GM18517 (cell line): Measurements from ENCODE around the gene ATF5.
"Not testable (repeated sequence)": the region's sequence is repeated elsewhere in the genome, so short reads cannot be mapped to it uniquely, and the experiment has no call there.

Experiments used
- ATAC-seq: cut with Tn5 transposase; IDR thresholded peaks from one replicate; pipeline ENCODE4 v1.9.1; 2021; ENCODE audit warnings: mild to moderate bottlenecking, moderate library complexity; ENCODE audit not compliant: unreplicated experiment

The ATF5 gene

DNA sequence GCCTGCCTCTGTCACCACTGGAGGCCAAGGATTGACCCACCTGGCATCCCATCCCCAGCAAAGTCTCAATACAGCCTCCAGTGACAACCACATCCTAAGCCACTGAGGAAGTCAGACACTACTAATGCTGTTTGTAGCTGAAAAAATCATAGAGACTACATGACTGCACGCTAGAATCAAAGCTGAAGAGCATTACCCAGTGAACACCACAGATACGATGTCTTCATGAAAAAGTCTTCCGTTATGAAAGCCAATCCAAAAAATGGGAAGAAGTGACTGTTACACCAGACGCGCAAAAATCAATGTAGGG, 11.4 kb downstream of the ATF5 start:
- no peak for ATAC-seq

DNA sequence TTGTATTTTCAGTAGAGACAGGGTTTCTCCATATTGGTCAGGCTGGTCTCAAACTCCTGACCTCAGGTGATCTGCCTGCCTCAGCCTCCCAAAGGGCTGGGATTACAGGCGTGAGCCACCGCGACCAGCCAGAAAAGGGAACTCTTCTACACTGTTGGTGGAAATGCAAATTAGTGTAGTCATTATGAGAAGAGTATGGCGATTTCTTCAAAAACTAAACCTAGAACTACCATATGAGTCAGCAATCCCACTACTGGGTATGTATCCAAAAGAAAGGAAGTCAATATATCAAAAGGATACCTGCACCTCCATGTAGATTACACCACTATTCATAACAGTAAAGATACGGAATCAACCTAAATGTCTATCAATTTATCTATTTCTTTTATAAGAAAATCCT, 15.6 kb downstream of the ATF5 start:
- ATAC-seq = not testable (repeated sequence)

DNA sequence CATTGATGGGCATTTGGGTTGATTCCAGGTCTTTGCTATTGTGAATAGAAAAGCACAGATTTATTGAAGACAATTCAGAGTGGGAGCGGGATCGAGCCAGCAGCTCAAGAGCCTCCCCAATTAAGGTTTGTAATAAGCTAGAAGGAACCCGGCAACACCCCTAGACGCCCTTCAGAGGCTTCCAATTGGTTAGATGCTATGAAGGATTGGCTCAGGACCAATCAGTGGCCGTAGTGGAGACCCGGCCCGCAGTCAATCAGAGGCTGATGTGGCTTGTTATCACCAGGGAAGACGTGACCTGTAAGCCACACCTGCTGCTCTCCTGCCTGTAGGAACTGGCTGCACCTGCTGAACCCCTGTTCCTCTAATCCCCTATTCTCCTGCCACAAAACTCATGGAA, 17.4 kb downstream of the ATF5 start:
- ATAC-seq = no peak

DNA sequence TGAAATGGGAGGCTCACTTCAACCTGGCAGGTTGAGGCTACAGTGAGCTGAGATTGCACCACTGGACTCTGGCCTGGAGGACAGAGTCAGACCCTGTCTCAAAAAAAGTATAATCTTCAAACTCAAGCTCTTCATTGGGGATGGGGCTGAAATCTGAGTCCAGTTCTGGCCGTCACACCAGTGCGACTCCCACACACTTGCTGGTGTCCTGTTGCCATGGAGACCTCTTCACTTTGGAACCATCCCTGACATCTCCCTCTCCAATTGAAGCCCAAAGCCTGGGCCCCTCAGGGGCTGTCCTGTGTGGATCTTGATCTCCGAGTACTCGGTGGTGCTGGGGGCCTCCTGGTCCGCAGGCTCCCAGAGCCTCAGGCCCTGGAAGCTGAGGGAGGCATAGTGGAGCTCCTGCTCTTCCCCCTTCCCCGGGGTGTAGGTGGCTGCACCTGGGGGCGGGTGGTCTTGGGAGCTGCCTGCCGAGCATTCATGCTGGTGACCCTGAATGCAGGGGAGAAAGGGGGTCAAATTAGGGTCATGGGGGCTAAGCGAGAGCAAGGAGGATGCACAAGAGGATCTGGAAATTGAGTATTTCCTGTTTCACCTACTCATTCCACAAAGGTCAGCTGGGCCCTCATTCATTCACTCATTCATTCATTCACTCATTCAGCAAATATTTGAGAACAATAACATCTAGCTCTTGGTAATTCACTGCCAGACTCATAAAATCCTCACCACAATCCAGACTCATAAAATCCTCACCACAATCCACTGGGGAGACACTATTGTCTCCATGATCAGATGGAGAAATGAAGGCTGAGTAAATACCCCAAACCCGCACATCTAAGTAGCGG, 21.0 kb downstream of the ATF5 start:
- no peak for ATAC-seq

DNA sequence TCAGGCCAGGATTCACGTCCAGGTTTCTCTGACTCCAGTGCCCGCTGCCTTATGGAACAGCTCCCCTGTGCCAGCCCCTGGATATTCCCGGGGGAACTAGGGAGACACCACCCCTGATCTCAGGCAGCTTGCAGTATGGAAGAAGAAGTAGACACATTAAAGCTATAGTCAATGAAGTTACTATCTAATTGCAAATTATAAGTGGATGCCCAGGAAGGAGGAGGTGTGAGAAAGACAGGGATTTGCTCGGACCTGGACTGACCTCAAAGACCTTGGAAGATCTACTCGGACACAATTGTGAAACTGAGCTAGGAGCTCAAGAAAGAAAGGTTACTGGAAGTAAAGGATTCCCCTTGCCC, 21.6 kb downstream of the ATF5 start:
- no peak for ATAC-seq

DNA sequence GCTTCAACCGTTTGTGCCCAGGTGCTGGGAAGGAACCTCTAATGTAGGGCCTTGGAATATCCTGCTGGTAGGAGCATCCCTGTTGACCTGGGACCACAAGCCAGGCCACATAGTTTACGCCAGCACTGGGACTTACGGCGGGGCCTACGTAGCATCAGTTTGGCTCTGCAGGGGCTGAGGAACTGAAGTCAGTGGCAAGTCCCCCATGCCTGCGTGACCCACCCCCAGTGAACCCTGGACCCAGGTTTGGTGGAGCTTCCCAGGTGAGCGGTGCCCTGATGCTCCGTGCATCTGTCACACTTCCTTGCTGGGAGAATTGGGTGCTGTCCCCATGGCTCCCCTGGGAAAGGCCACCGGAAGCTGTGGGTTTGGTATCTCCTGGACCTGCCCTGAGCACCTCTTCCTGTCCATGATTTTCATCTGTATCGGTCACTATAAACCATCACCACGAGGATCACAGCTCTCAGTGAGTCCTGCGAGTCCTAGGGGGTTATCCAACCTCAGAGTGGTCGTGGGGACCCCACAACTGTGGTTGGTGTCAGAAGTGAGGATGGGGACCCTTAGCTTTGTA, 22.0 kb downstream of the ATF5 start:
- no peak for ATAC-seq

GRCh38 chr19:49951806-49952478, 22.9 kb downstream of the ATF5 start:
- no peak for ATAC-seq

DNA sequence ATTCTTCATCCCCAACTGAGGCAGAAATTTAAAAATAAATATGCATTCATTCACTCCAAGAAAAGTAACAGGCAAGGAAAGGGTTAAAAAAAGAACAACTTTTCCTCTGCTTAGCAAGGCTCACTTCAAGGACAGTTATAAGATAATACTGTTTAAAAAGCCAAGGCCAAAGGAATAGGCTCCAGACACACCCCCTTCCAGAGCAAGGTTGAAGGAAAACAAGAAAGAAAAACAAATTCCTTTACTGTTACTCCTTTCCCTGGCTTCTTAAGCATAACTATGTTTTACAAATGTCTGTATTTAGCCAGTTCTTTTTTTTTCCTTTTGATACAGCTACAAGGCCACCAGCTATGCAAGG, 23.5 kb downstream of the ATF5 start:
- no peak for ATAC-seq

- ATAC-seq = no peak
Measured at GRCh38 chr19:49952906-49953305, 23.9 kb downstream of the ATF5 start.

GRCh38 chr19:49953416-49953815, 24.4 kb downstream of the ATF5 start:
- no peak for ATAC-seq

GRCh38 chr19:49954092-49954829, 25.3 kb downstream of the ATF5 start:
- no peak for ATAC-seq

DNA sequence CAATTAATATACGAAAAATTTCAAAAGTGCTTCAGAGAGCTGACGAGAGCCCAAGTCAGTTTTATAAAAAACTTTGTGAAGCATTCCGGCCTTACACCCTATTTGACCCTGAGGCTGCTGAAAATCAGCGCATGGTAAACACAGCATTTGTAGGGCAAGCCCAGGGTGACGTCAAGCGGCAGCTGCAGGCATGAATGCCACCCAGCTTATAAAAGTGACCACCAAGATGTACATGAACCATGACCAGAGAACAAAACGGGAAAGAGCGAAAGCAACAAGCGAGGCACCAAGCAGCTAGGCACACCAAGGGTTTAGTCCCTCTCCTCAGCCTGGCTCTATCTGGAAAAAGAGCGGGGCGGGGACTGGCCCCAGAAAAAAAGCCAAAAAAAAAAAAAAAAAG, 25.9 kb downstream of the ATF5 start:
- no peak for ATAC-seq

GRCh38 chr19:49956115-49956495, 27.1 kb downstream of the ATF5 start:
- ATAC-seq = no peak

GRCh38 chr19:49957262-49957915, 28.4 kb downstream of the ATF5 start:
- ATAC-seq = no peak

GRCh38 chr19:49958144-49958543, 29.1 kb downstream of the ATF5 start:
- ATAC-seq = not testable (repeated sequence)

DNA sequence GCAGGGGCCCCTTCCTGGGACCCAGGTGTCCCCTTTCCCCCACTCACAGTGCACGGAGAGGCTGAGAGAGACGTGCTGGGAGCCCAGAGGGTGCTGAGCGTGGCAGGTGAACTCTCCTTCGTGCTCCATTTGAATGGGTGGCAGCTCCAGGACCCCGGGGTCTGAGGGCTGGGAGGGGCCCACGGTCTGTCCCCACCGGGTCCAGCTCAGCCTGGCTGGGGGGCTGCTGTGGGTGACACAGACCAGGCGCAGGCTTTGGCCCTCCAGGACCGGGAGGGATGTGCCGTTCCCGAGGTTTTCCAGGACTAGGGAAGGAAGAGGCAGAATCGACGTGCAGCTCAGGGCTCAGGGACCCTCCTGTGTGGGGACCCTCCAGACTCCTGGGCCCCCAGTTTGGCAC, 29.6 kb downstream of the ATF5 start:
- not testable (repeated sequence) for ATAC-seq

DNA sequence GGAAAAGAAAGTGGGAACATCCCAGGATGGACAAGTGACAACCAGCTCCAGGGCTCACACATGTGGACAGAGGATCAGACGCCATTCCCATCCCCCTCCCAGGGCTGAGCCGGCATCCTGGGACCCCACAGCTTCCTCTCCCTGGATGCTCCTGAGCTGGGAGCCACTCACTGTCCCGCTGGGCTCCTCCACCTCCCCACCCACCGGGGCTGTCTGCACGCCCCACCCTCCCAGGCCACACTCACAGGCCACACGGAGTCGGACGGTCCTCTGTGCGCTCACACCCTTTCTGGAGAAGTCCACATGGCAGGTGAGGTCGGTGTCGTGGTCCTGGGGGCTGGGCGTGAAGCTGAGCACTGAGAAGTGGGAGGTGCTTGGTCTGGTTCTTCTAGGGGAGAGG, 30.9 kb downstream of the ATF5 start:
- not testable (repeated sequence) for ATAC-seq

DNA sequence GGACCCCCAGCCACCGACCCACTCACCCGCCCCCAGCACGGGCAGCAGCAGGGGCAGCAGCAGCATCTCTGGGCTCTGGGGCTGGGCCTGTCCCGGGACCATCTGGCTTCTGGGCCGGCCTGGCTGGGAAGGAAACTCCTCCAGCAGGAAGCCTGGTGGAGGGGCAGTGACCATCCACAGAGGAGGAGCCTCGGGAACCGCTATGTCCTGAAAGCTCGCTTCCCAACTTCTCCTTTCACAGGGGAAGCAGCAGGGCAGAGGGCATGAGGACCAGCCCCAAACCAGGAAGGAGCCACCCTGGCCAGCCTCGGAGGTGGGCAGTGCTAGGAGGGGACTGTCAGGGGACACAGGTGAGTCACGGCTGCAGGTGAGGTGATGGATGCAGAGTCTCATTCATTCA, 32.0 kb downstream of the ATF5 start, which contains the start of gene SIGLEC11:
Gene SIGLEC11 (minus strand): TSS at position 193 of the 400 bp plus-strand sequence. CDS start 91 bp downstream, at position 102.
- not testable (repeated sequence) for ATAC-seq

DNA sequence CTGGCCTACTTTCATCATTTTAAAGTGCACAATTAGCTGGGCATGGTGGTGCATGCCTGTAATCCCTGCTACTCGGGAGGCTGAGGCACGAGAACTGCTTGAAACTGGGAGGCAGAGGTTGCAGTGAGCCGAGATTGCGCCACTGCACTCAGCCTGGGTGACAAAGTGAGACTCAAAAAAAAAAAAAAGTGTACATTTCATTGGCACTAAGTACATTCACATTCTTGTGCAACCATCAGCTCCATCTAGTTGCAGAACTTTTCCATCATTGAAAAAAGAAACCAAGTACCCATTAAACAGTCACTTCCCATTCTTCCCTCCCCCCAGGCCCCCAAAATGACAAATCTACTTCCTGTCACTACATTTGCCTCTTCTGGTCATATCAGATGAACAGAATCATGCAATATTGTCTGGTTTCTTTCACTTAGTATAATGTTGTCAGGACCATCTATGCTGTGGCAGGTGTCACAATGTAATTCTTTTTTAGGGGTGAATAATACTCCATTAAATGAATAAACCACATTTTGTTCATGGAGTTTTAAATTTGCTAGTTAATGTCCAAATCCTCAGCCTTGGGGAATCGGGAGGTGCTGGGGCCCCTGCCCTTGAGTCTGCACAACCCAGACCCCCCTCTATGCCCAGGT, 39.4 kb downstream of the ATF5 start:
- ATAC-seq = no peak

DNA sequence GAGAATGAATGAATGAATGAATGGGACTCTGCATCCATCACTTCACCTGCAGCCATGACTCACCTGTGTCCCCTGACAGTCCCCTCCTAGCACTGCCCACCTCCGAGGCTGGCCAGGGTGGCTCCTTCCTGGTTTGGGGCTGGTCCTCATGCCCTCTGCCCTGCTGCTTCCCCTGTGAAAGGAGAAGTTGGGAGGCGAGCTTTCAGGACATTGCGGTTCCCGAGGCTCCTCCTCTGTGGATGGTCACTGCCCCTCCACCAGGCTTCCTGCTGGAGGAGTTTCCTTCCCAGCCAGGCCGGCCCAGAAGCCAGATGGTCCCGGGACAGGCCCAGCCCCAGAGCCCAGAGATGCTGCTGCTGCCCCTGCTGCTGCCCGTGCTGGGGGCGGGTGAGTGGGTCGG, 40.4 kb downstream of the ATF5 start:
- ATAC-seq = not testable (repeated sequence)

GRCh38 chr19:49971991-49972411, 43.0 kb downstream of the ATF5 start:
- no peak for ATAC-seq
